H1 (cell line): Measurements from ENCODE around the gene TLE5. TPM values are rescaled to one million over a fixed set of nuclear protein-coding genes. Genes with fewer than 3 reads are reported as not detected.
"Not testable (repeated sequence)": the region's sequence is repeated elsewhere in the genome, so short reads cannot be mapped to it uniquely, and the experiment has no call there.

Experiments used
- CTCF ChIA-PET: fragments of 300-600 bp; sonication (Branson Sonifier 250); formaldehyde crosslinking; loops from one replicate; lab custom pipeline; 2021; ENCODE audit not compliant: partially characterized antibody; lab: Charles Lee
- POLR2A ChIA-PET: fragments of 300-600 bp; sonication (Branson Sonifier 250); formaldehyde crosslinking; loops from one replicate; lab custom pipeline; 2021; ENCODE audit warnings: inconsistent platforms; ENCODE audit not compliant: partially characterized antibody; lab: Charles Lee
- DNase-seq, 2 experiments: peaks; one replicate each; pipeline versions ENCODE4 v3.0.0 to v3.0.0-alpha.2; 2010 to 2022; ENCODE audit warnings: low spot score in 2 of 2, low read depth in 1 of 2, mixed read lengths in 1 of 2
- FAIRE-seq: peaks from 2 replicates; lab custom pipeline; 2011; peaks lifted over from hg19 to GRCh38; lab: Jason Lieb, UNC
- H2AFZ ChIP-seq: 2 replicates; pipeline ENCODE4 v1.8.1; 2012; ENCODE audit warnings: low read length, inconsistent platforms
- H2AK5ac ChIP-seq: 2 replicates; pipeline ENCODE4 v1.6.1; 2013; ENCODE audit warnings: low read depth, low read length
- H2BK120ac ChIP-seq: replicated peaks from 2 replicates; pipeline ENCODE3; 2013; ENCODE audit warnings: low read depth, low read length, inconsistent platforms
- H2BK12ac ChIP-seq: 2 replicates; pipeline ENCODE4 v1.6.1; 2013; ENCODE audit warnings: low read depth, low read length
- H2BK15ac ChIP-seq: 2 replicates; pipeline ENCODE4 v1.6.1; 2013; ENCODE audit warnings: low read length
- H2BK20ac ChIP-seq: 2 replicates; pipeline ENCODE4 v1.6.1; 2013; ENCODE audit warnings: low read length
- H2BK5ac ChIP-seq: 2 replicates; pipeline ENCODE4 v1.6.1; 2013; ENCODE audit warnings: low read depth, low read length
- H3K14ac ChIP-seq: 2 replicates; pipeline ENCODE4 v1.6.1; 2013; ENCODE audit warnings: inconsistent platforms; ENCODE audit not compliant: insufficient read length
- H3K18ac ChIP-seq: 2 replicates; pipeline ENCODE4 v1.6.1; 2013; ENCODE audit warnings: low read length; ENCODE audit errors: extremely low read depth
- H3K23ac ChIP-seq: 2 replicates; pipeline ENCODE4 v1.6.1; 2013; ENCODE audit warnings: inconsistent platforms; ENCODE audit not compliant: insufficient read length
- H3K23me2 ChIP-seq: 2 replicates; pipeline ENCODE4 v1.6.1; 2013; ENCODE audit warnings: low read depth, low read length
- H3K27ac ChIP-seq: 2 replicates; pipeline ENCODE4 v1.6.1; 2011; ENCODE audit warnings: low read depth, low read length, inconsistent platforms
- H3K27me3 ChIP-seq, 4 experiments: replicated peaks in 1 of 4; 1 replicate in 1 of 4; 2 replicates in 3 of 4; pipeline versions ENCODE4 v1.6.1 to v1.8.1; 2011 to 2013; ENCODE audit warnings: low read length in 3 of 4, mild to moderate bottlenecking in 3 of 4, inconsistent platforms in 2 of 4, mixed read lengths in 2 of 4, moderate library complexity in 1 of 4; ENCODE audit not compliant: control insufficient read depth in 3 of 4, insufficient read depth in 3 of 4; ENCODE audit errors: extremely low read depth in 1 of 4
- H3K36me3 ChIP-seq, 4 experiments: 2 replicates each; pipeline versions ENCODE4 v1.6.1 to v1.8.1; 2011 to 2013; ENCODE audit warnings: mild to moderate bottlenecking in 4 of 4, low read length in 3 of 4, moderate library complexity in 2 of 4, control low read depth in 1 of 4, inconsistent platforms in 1 of 4; ENCODE audit not compliant: insufficient read depth in 4 of 4, control insufficient read depth in 2 of 4
- H3K4ac ChIP-seq: replicated peaks from 2 replicates; pipeline ENCODE3; 2013; ENCODE audit warnings: low read length, low read depth, mixed read lengths, inconsistent platforms; ENCODE audit not compliant: insufficient read length
- H3K4me1 ChIP-seq, 4 experiments: replicated peaks in 1 of 4; 1 replicate in 1 of 4; 2 replicates in 3 of 4; pipeline versions ENCODE4 v1.6.1 to v1.8.1; 2011 to 2013; ENCODE audit warnings: low read length in 3 of 4, inconsistent platforms in 2 of 4, mixed read lengths in 1 of 4; ENCODE audit not compliant: insufficient read depth in 4 of 4, control insufficient read depth in 3 of 4
- H3K4me2 ChIP-seq, 2 experiments: 2 replicates each; pipeline versions ENCODE4 v1.6.1 to v1.8.1; 2011 to 2013; ENCODE audit warnings: low read depth in 2 of 2, low read length in 2 of 2, control low read depth in 1 of 2, inconsistent platforms in 1 of 2, mild to moderate bottlenecking in 1 of 2; ENCODE audit not compliant: insufficient read depth in 1 of 2
- H3K4me3 ChIP-seq, 4 experiments: fragments of 200-600, 300-600 bp in 1 of 4; sonication (generic), shearing (Covaris generic), sonication (Bioruptor Twin) in 1 of 4; 2 replicates each; pipeline versions ENCODE4 v1.5.1 to v1.8.1; 2011 to 2016; ENCODE audit warnings: low read length in 4 of 4, low read depth in 3 of 4, control low read depth in 2 of 4, inconsistent platforms in 2 of 4, mild to moderate bottlenecking in 2 of 4, mixed read lengths in 1 of 4, moderate library complexity in 1 of 4; ENCODE audit not compliant: insufficient read depth in 2 of 4; ENCODE audit errors: extremely low read depth in 1 of 4
- H3K56ac ChIP-seq: replicated peaks from 2 replicates; pipeline ENCODE3; 2013; ENCODE audit warnings: low read depth, mild to moderate bottlenecking, mixed read lengths, low read length, inconsistent platforms; ENCODE audit not compliant: insufficient read length
- H3K79me1 ChIP-seq: 2 replicates; pipeline ENCODE4 v1.6.1; 2013; ENCODE audit warnings: low read depth, low read length, control low read depth
- H3K79me2 ChIP-seq, 2 experiments: 2 replicates each; pipeline versions ENCODE4 v1.6.1 to v1.8.1; 2012 to 2013; ENCODE audit warnings: low read length in 2 of 2, mild to moderate bottlenecking in 2 of 2, inconsistent platforms in 1 of 2; ENCODE audit not compliant: insufficient read depth in 2 of 2, control insufficient read depth in 1 of 2
- H3K9ac ChIP-seq, 4 experiments: replicated peaks in 1 of 4; 1 replicate in 1 of 4; 2 replicates in 3 of 4; pipeline versions ENCODE4 v1.6.1 to v1.8.1; 2011 to 2013; ENCODE audit warnings: low read depth in 3 of 4, low read length in 3 of 4, control low read depth in 2 of 4, mild to moderate bottlenecking in 2 of 4, moderate library complexity in 2 of 4, inconsistent platforms in 1 of 4; ENCODE audit errors: extremely low read depth in 1 of 4
- H3K9me3 ChIP-seq, 2 experiments: 2 replicates each; pipeline versions ENCODE4 v1.6.1 to v1.8.1; 2012 to 2013; ENCODE audit warnings: mild to moderate bottlenecking in 2 of 2, moderate library complexity in 2 of 2, control low read depth in 1 of 2, inconsistent platforms in 1 of 2, low read depth in 1 of 2, low read length in 1 of 2, mixed read lengths in 1 of 2; ENCODE audit not compliant: insufficient read depth in 2 of 2
- H4K20me1 ChIP-seq, 2 experiments: replicated peaks in 1 of 2; 2 replicates each; pipeline versions ENCODE3 to v1.8.1; 2011 to 2013; ENCODE audit warnings: inconsistent platforms in 2 of 2, low read length in 2 of 2, mild to moderate bottlenecking in 1 of 2; ENCODE audit not compliant: insufficient read depth in 2 of 2, control insufficient read depth in 1 of 2
- H4K5ac ChIP-seq: 2 replicates; pipeline ENCODE4 v1.6.1; 2013; ENCODE audit warnings: low read length, low read depth, mixed read lengths, inconsistent platforms; ENCODE audit not compliant: insufficient read length
- H4K8ac ChIP-seq: 2 replicates; pipeline ENCODE4 v1.8.0; 2013; ENCODE audit warnings: mild to moderate bottlenecking, moderate library complexity, low read length, inconsistent platforms; ENCODE audit not compliant: insufficient read depth; ENCODE audit errors: extremely low read depth
- H4K91ac ChIP-seq: replicated peaks from 2 replicates; pipeline ENCODE3; 2013; ENCODE audit warnings: low read length, mixed read lengths, inconsistent platforms; ENCODE audit not compliant: insufficient read length
- WGBS, 2 experiments: shearing (Covaris generic) in 1 of 2; methylation state at CpG; one replicate each; pipeline versions ENCODE4 v1.1.6 to v1.1.7; 2013 to 2015; ENCODE audit warnings: low lambda C conversion rate in 2 of 2, mixed read lengths in 2 of 2, inconsistent platforms in 1 of 2, low coverage in 1 of 2, missing lambda C conversion rate in 1 of 2; ENCODE audit not compliant: insufficient replicate concordance in 2 of 2, insufficient coverage in 1 of 2, insufficient read length in 1 of 2; ENCODE audit errors: extremely low coverage in 1 of 2, missing lambda C conversion rate in 1 of 2; 5-methylcytosine and 5-hydroxymethylcytosine counted together
- polyA plus RNA-seq, 7 experiments: library from polyadenylated mRNA; depleted of rRNA in 3 of 7; stranded (reverse) in 5 of 7; unstranded in 2 of 7; fragments of >200 nt in 5 of 7; fragments of 200-250 nt in 2 of 7; gene quantifications; 1 replicate in 5 of 7; 2 replicates in 1 of 7; 4 replicates in 1 of 7; pipeline versions ENCODE4 v1.2.1 to v1.2.3, GENCODE V29; 2011 to 2013; ENCODE audit warnings: missing spikeins in 2 of 7, mixed read lengths in 2 of 7
- total RNA-seq: library from RNA; stranded (reverse); fragmentation: NEBNext Ultra II Directional; extraction: Animal tissue kit (Norgen Biotek cat#: 25700); gene quantifications from 2 replicates; pipeline ENCODE4 v1.2.1, GENCODE V29; 2021

Gene TLE5
- total and polyA plus RNA-seq, 2 of the 8 experiments (the other 6 are each of a cell fraction or from before 2014, with no cell fraction given): 187 to 285 TPM

- not testable (repeated sequence) for H2BK5ac ChIP-seq, H3K27ac ChIP-seq, H4K20me1 ChIP-seq, DNase-seq, H3K27me3 ChIP-seq, H3K4ac ChIP-seq, H3K14ac ChIP-seq, H3K4me3 ChIP-seq, H3K23me2 ChIP-seq, H4K5ac ChIP-seq, H2AFZ ChIP-seq, H3K36me3 ChIP-seq, H4K91ac ChIP-seq, H3K4me2 ChIP-seq, H3K23ac ChIP-seq, FAIRE-seq, H3K79me1 ChIP-seq, H2BK120ac ChIP-seq, H2AK5ac ChIP-seq, H3K9me3 ChIP-seq, H3K79me2 ChIP-seq, H4K8ac ChIP-seq, H2BK12ac ChIP-seq, H2BK15ac ChIP-seq, H3K9ac ChIP-seq, H3K56ac ChIP-seq, H2BK20ac ChIP-seq, H3K18ac ChIP-seq
- H3K4me1 ChIP-seq: peaks cover 7 to 16% (median 11%) of the 10 kb centered on the region in 4 experiments
- ChIA-PET POLR2A (interaction anchor here (1.2 kb wide), 1 partner anchor 14 kb away, joined by 3 read pairs; no protein-coding TSS in a partner anchor), CTCF (interaction anchor here (1.3 to 1.7 kb wide), 2 partner anchors 11 to 13 kb away, joined by 3 to 4 read pairs; no protein-coding TSS in a partner anchor)
- 99% methylated on average over 7 of the region's 7 CpGs; no CpG with 5 or more reads in 1 of the 2 experiments for WGBS, 2 experiments
Observed at GRCh38 chr19:3050016-3050415, 12.3 kb downstream of the TLE5 start.
